ENCODE data around the gene POU6F2. TPM values are rescaled to one million over a fixed set of nuclear protein-coding genes. Genes with fewer than 3 reads are reported as not detected.
"Not testable (repeated sequence)": the region's sequence is repeated elsewhere in the genome, so short reads cannot be mapped to it uniquely, and the experiment has no call there.

The POU6F2 gene
- total RNA-seq, result 0.08 TPM

GRCh38 chr7:38977685-38978084, at the start of gene POU6F2:
Gene POU6F2, plus strand, starts transcription at chr7:38977909. Its CDS starts 45 bp downstream, at chr7:38977954.
- no peak for ATAC-seq

GRCh38 chr7:38928506-38928905, 49.2 kb upstream of the POU6F2 start:
- no peak for ATAC-seq

GRCh38 chr7:38929460-38930171, 48.1 kb upstream of the POU6F2 start:
- no peak for ATAC-seq

GRCh38 chr7:38932509-38933168, 45.1 kb upstream of the POU6F2 start:
- no peak for ATAC-seq

- ATAC-seq, result no peak
Measured at GRCh38 chr7:38934051-38934450, 43.7 kb upstream of the POU6F2 start.

- peak; percentile 33 for ATAC-seq
Measured at GRCh38 chr7:38934536-38934935, 43.2 kb upstream of the POU6F2 start.

- ATAC-seq, result no peak
Measured at GRCh38 chr7:38936641-38937040, 41.1 kb upstream of the POU6F2 start.

GRCh38 chr7:38938001-38938485, 39.7 kb upstream of the POU6F2 start:
- ATAC-seq, result no peak

- ATAC-seq, result no peak
Measured at GRCh38 chr7:38938589-38938988, 39.1 kb upstream of the POU6F2 start.

- ATAC-seq, result no peak
Measured at GRCh38 chr7:38940774-38941173, 36.9 kb upstream of the POU6F2 start.

GRCh38 chr7:38942431-38943051, 35.2 kb upstream of the POU6F2 start:
- no peak for ATAC-seq

GRCh38 chr7:38947541-38947940, 30.2 kb upstream of the POU6F2 start:
- not testable (repeated sequence) for ATAC-seq

GRCh38 chr7:38950309-38950708, 27.4 kb upstream of the POU6F2 start:
- no peak for ATAC-seq

GRCh38 chr7:38951213-38951612, 26.5 kb upstream of the POU6F2 start:
- no peak for ATAC-seq

- no peak for ATAC-seq
Measured at GRCh38 chr7:38953227-38953626, 24.5 kb upstream of the POU6F2 start.

- ATAC-seq, result no peak
Measured at GRCh38 chr7:38953971-38954370, 23.7 kb upstream of the POU6F2 start.

GRCh38 chr7:38955892-38956291, 21.8 kb upstream of the POU6F2 start:
- ATAC-seq, result no peak

- no peak for ATAC-seq
Measured at GRCh38 chr7:38962028-38962427, 15.7 kb upstream of the POU6F2 start.

- no peak for ATAC-seq
Measured at GRCh38 chr7:38964921-38965320, 12.8 kb upstream of the POU6F2 start.

- no peak for ATAC-seq
Measured at GRCh38 chr7:38973760-38974159, 3.9 kb upstream of the POU6F2 start.

- no peak for ATAC-seq
Measured at GRCh38 chr7:38975944-38976392, 1.7 kb upstream of the POU6F2 start.

GRCh38 chr7:38978491-38978890, 782 bp downstream of the POU6F2 start:
- ATAC-seq, result no peak

GRCh38 chr7:38992203-38992602, 14.5 kb downstream of the POU6F2 start:
- ATAC-seq, result no peak

- ATAC-seq, result no peak
Measured at GRCh38 chr7:39001595-39001994, 23.9 kb downstream of the POU6F2 start.

Data from esophagus mucosa (tissue), 1 donor.